HepG2 (cell line): Measurements from ENCODE around the gene DLG2. TPM values are rescaled to one million over a fixed set of nuclear protein-coding genes. Genes with fewer than 3 reads are reported as not detected.

Experiments
- ATAC-seq: fragments of 200-7000 bp; cut with Tn5 transposase; 3 replicates; pipeline ENCODE4 v1.9.1; 2020; ENCODE audit warnings: mild to moderate bottlenecking, moderate library complexity
- BruUV-seq: library from RNA; stranded (reverse); fragments of 400-500 nt; replicated peaks from 2 replicates; lab custom pipeline; 2021; lab: Mats Ljungman, UMichigan
- CTCF ChIA-PET: fragments of 300-600 bp; formaldehyde crosslinking; extraction: SDS; loops from one replicate; lab custom pipeline; 2021; ENCODE audit warnings: low total read pairs, inconsistent platforms, low intra/inter-chr PET ratio; lab: Yijun Ruan, JAX
- POLR2A ChIA-PET: fragments of 350-600 bp; sonication (Branson Sonifier 250); formaldehyde crosslinking; loops from one replicate; lab custom pipeline; 2020; ENCODE audit warnings: antibody characterized with exemption, inconsistent platforms; lab: Yijun Ruan, JAX
- DNase-seq: peaks from one replicate; pipeline ENCODE4 v3.0.0-alpha.2; 2015; ENCODE audit warnings: low spot score
- FAIRE-seq: peaks from 3 replicates; lab custom pipeline; 2011; peaks lifted over from hg19 to GRCh38; lab: Jason Lieb, UNC
- H2AFZ ChIP-seq: one replicate; pipeline ENCODE4 v1.6.1; 2011; ENCODE audit warnings: low read length, inconsistent platforms
- H3K27ac ChIP-seq: fragments of 300-600 bp; 3 replicates; pipeline ENCODE4 v1.8.0; 2011; ENCODE audit warnings: mixed run types, mild to moderate bottlenecking, mixed read lengths, low read length, inconsistent platforms; ENCODE audit not compliant: insufficient read depth; ENCODE audit errors: extremely low read length
- H3K27me3 ChIP-seq, 2 experiments: fragments of 200-600 bp in 1 of 2; 2 replicates in 1 of 2; 3 replicates in 1 of 2; pipeline versions ENCODE4 v1.6.0 to v1.8.0; 2011; ENCODE audit warnings: low read length in 2 of 2, mild to moderate bottlenecking in 2 of 2, moderate library complexity in 2 of 2, inconsistent platforms in 1 of 2; ENCODE audit not compliant: insufficient read depth in 2 of 2, control insufficient read depth in 1 of 2
- H3K36me3 ChIP-seq, 2 experiments: fragments of 200-600 bp in 1 of 2; replicated peaks in 1 of 2; 2 replicates in 1 of 2; 3 replicates in 1 of 2; pipeline versions ENCODE4 v1.5.1 to v1.8.0; 2011; ENCODE audit warnings: low read length in 2 of 2, inconsistent platforms in 1 of 2; ENCODE audit not compliant: insufficient read depth in 2 of 2, control insufficient read depth in 1 of 2
- H3K4me1 ChIP-seq: 2 replicates; pipeline ENCODE4 v1.5.1; 2012; ENCODE audit warnings: low read length, inconsistent platforms; ENCODE audit not compliant: insufficient read depth
- H3K4me2 ChIP-seq: 2 replicates; pipeline ENCODE4 v1.6.0; 2011; ENCODE audit warnings: low read depth, low read length, inconsistent platforms
- H3K4me3 ChIP-seq, 3 experiments: fragments of 200-600 bp in 1 of 3; sonication (generic), shearing (Covaris generic) in 1 of 3; replicated peaks in 1 of 3; 2 replicates each; pipeline ENCODE4 v1.5.1; 2011 to 2016; ENCODE audit warnings: low read length in 3 of 3, inconsistent platforms in 2 of 3, low read depth in 2 of 3, mild to moderate bottlenecking in 2 of 3, control low read depth in 1 of 3, mixed read lengths in 1 of 3; ENCODE audit not compliant: insufficient read depth in 1 of 3
- H3K79me2 ChIP-seq: one replicate; pipeline ENCODE4 v1.6.1; 2011; ENCODE audit warnings: low read length, inconsistent platforms; ENCODE audit not compliant: insufficient read depth
- H3K9ac ChIP-seq: 2 replicates; pipeline ENCODE4 v1.6.0; 2011; ENCODE audit warnings: mild to moderate bottlenecking, low read depth, low read length, inconsistent platforms; ENCODE audit not compliant: insufficient read depth
- H3K9me3 ChIP-seq: 2 replicates; pipeline ENCODE4 v1.5.1; 2012; ENCODE audit warnings: mild to moderate bottlenecking, low read length
- H4K20me1 ChIP-seq: 2 replicates; pipeline ENCODE4 v1.6.0; 2011; ENCODE audit warnings: inconsistent platforms, mild to moderate bottlenecking, low read length, moderate library complexity; ENCODE audit not compliant: insufficient read depth
- ESRRA ChIP-seq: sonication (generic); formaldehyde crosslinking; IDR thresholded peaks from 2 replicates; pipeline ENCODE4 v1.5.1; 2020; ENCODE audit warnings: mild to moderate bottlenecking, low read depth, missing genetic modification reagents
- EZH2 ChIP-seq: conservative IDR thresholded peaks from 2 replicates; pipeline ENCODE4 v1.6.1; 2012; ENCODE audit warnings: mild to moderate bottlenecking, low read depth, low read length, moderate library complexity
- JUN ChIP-seq: sonication (generic); formaldehyde crosslinking; IDR thresholded peaks from 2 replicates; pipeline ENCODE4 v1.4.0; 2020; ENCODE audit warnings: mild to moderate bottlenecking, missing genetic modification reagents
- KAT2B ChIP-seq: fragments of 150-350 bp; IDR thresholded peaks from 2 replicates; pipeline ENCODE4 v1.6.1; 2014; ENCODE audit warnings: low read depth, low read length, borderline replicate concordance
- NFYC ChIP-seq: IDR thresholded peaks from 2 replicates; pipeline ENCODE4 v1.6.1; 2016; ENCODE audit warnings: missing genetic modification reagents, missing compliant biosample characterization
- RERE ChIP-seq: IDR thresholded peaks from 2 replicates; pipeline ENCODE4 v1.6.1; 2016; ENCODE audit warnings: low read depth, missing genetic modification reagents, missing compliant biosample characterization
- ZBTB40 ChIP-seq, 2 experiments: fragments of 450-650 bp in 1 of 2; sonication (generic) in 1 of 2; formaldehyde crosslinking in 1 of 2; IDR thresholded peaks; 2 replicates each; pipeline versions ENCODE4 v1.6.1 to v1.8.0; 2016 to 2022; ENCODE audit warnings: antibody characterized with exemption in 1 of 2, mild to moderate bottlenecking in 1 of 2, missing genetic modification reagents in 1 of 2
- ZKSCAN1 ChIP-seq: fragments of 150-350 bp; IDR thresholded peaks from 2 replicates; pipeline ENCODE4 v1.6.1; 2014; ENCODE audit warnings: low read length
- ZNF333 ChIP-seq: sonication (generic); formaldehyde crosslinking; IDR thresholded peaks from 2 replicates; pipeline ENCODE4 v1.4.0; 2020; ENCODE audit warnings: mild to moderate bottlenecking, missing genetic modification reagents, borderline replicate concordance
- ZNF441 ChIP-seq: sonication (generic); formaldehyde crosslinking; IDR thresholded peaks from 2 replicates; pipeline ENCODE4 v1.7.0; 2021; ENCODE audit warnings: missing genetic modification reagents, borderline replicate concordance
- ZNF501 ChIP-seq: sonication (generic); formaldehyde crosslinking; IDR thresholded peaks from 2 replicates; pipeline ENCODE4 v1.5.1; 2020; ENCODE audit warnings: mild to moderate bottlenecking, moderate library complexity, missing genetic modification reagents
- WGBS: methylation state at CpG from one replicate; pipeline ENCODE4 v1.1.6; 2017; ENCODE audit warnings: low lambda C conversion rate; 5-methylcytosine and 5-hydroxymethylcytosine counted together
- in situ Hi-C: cut with HindIII; loops from 2 replicates; pipeline ENCODE4 v1.10.0; 2017; ENCODE audit warnings: low pct_unique_long_range_greater_than_20kb; ENCODE audit not compliant: extremely low pct_ligation_motif_present
- intact Hi-C: fragments of 100-400 bp; cut with micrococcal nuclease; formaldehyde crosslinking; loops from one replicate; pipeline ENCODE4 v1.10.0; 2022; ENCODE audit not compliant: unreplicated experiment
- polyA plus RNA-seq, 8 experiments: library from polyadenylated mRNA; depleted of rRNA in 3 of 8; stranded (reverse) in 7 of 8; unstranded in 1 of 8; fragments of >200 nt; fragmentation: Illumina TruSeq in 4 of 8; extraction: Trizol in 4 of 8; gene quantifications; 2 replicates each; pipeline versions ENCODE4 v1.2.1 to v1.2.3, GENCODE V29; 2011 to 2016; ENCODE audit warnings: low read depth in 4 of 8, missing spikeins in 1 of 8, mixed read lengths in 1 of 8; ENCODE audit not compliant: insufficient read depth in 1 of 8
- total RNA-seq, 5 experiments: library from RNA; depleted of rRNA; stranded (reverse); fragments of >200 nt; fragmentation: Illumina TruSeq; extraction: Trizol; gene quantifications; 2 replicates each; pipeline ENCODE4 v1.2.3, GENCODE V29; 2016; ENCODE audit warnings: low read depth in 1 of 5

Gene DLG2
- total and polyA plus RNA-seq, 2 of the 13 experiments (the other 11 are each of a cell fraction or from before 2014, with no cell fraction given) = 0.46 to 1.0 TPM

- POLR2A ChIA-PET = no interaction called here
- no peaks in the 10 kb centered on the region for H3K36me3 ChIP-seq
- no peak overlapping the region for H2AFZ ChIP-seq
- no peak overlapping the region for H3K4me2 ChIP-seq
- no peaks in the 10 kb centered on the region for H3K9me3 ChIP-seq
- no peak for FAIRE-seq
- H3K27me3 ChIP-seq = no peaks in the 10 kb centered on the region
- 46% methylated on average over 3 of the region's 3 CpGs for WGBS
- H3K4me3 ChIP-seq = no peak overlapping the region
- no peak for DNase-seq
- in situ Hi-C loops = no loop called here
- no peaks in the 10 kb centered on the region for H3K4me1 ChIP-seq
- no peaks in the 10 kb centered on the region for H4K20me1 ChIP-seq
- CTCF ChIA-PET = no interaction called here
- no peak overlapping the region for H3K9ac ChIP-seq
- no peak overlapping the region for H3K27ac ChIP-seq
- H3K79me2 ChIP-seq = no peaks in the 10 kb centered on the region
- intact Hi-C loops = no loop called here
- no TSS peak for BruUV-seq
- no peak for ATAC-seq
- no peak for TF ChIP-seq KAT2B
- TF ChIP-seq ZKSCAN1 = no peak
- no peak for TF ChIP-seq JUN (CRISPR knock-in tag)
- no peak for TF ChIP-seq EZH2
- TF ChIP-seq ZNF333 (CRISPR knock-in tag) = no peak
- TF ChIP-seq NFYC = no peak
- no peak for TF ChIP-seq ESRRA (CRISPR knock-in tag)
- no peak for TF ChIP-seq ZNF501 (CRISPR knock-in tag)
- TF ChIP-seq ZBTB40 (IDR thresholded peaks at IDR 0.05) = no peak
- TF ChIP-seq ZBTB40 (CRISPR knock-in tag; IDR thresholded peaks at IDR 0.05) = no peak
- TF ChIP-seq RERE (CRISPR knock-in tag) = no peak
- TF ChIP-seq ZNF441 (CRISPR knock-in tag) = no peak
Measured at GRCh38 chr11:83655976-83656375, 1971.2 kb downstream of the DLG2 start.
